ENCODE data around the gene IDH3A.

Gene IDH3A

DNA sequence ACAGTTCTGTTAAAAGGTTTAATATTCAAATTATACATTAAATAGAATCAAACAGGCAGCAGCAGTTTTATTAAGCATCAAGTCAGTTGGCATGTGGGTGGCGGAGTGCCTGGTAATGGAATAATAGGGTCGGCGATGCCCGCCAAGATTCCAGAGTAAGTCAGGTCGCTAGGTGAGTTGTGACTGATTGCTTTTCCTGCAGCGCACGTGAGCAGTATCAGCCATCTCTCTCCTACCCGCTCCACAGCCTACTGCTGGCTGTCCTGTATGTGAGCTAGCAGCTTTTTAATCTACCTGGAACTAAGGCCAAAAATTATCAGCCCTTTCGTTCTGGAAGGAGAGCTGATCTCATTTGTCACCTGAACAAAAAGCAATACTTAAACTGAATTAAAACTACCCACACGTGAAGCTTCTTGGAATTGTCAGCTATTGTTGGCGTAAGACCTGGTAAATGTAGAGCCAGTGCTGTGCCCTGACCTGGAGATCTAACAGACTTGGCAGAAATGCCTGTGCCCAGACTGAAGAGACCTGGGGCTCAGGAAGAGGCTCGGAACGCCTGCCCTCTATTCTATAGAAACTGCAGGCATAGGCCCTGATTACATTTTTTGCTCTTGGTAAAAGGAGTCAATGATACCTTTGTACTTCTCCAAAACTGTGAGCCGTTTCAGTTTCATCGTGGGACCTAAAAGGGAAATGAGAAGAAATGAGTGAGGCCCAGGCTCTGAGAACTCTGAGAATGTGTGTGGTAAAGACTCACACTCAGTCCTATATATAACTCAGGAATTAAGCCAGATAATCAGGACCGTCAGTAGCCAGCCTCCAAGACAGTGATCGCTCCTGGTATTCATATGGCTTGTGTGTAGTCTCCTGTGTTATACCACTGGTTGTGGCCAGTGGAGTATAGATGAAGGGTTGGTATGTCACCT, 21.9 kb downstream of the IDH3A start:
- no peak for DNase-seq

DNA sequence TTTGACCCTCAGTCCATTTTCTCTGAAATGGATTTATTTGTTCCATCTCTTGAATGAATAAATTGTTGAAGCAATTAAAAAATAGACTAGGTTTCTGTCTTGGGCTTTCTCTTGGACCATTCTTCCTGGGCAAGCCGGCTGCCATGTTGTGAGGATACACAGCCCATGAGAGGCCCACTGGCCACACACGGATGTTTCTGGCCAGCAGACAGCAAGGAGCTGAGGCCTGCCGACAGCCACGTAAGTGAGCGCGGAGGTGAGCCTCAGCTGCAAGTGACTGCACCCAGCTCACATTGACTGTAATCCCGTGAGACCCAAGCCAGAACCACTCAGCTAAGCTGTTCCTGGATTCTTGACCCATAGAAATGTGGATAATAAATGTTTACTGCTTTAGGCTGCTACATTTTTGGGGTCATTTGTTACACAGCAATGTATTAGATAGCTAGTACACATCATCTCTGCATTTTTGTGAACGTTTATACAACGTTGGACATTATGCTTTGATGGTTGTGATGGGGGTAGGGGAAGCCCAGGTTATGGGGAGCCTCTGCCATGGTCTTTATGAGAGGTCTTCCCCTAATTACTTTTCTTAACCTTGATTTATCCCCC, 22.8 kb downstream of the IDH3A start:
- DNase-seq = no peak

DNA sequence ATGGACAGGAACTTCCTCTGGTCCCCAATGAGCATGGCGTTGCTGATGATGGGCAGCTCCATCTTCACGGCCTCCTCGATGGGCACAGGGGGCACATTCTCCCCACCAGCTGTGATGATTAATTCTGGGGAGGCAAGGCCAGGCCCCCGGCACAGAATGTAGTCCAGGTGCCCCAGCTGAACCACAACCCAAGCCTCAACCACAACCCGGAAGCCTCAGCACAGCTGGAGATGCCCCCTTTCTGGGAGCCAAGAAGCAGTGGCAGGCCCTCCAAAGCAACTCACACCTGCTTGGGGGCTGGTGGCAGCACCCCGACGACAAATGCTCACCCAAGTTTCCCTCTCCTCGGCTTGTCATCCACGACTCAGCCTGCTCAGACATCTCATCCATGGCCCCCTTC, 25.2 kb downstream of the IDH3A start:
- DNase-seq = no peak

DNA sequence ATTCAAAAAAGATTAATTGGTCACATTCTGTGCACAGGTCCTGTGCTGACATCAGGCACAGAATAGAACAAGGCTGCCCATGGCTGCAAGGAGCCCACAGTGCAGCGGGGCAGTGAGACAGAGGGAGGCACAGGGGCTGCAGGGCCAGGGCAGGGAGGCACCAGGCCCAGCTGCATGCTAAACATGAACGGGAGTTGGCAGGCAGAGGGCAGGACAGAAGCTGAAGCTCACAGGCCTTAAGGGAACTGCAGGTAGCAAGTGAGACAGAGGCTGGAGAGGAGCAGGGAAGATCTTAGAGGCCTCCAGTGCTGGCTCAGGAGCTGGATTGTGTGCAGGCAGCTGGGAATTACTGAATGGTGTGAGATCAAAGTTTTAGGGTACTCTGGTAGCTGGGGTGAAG, 26.2 kb downstream of the IDH3A start:
- no peak for DNase-seq

DNA sequence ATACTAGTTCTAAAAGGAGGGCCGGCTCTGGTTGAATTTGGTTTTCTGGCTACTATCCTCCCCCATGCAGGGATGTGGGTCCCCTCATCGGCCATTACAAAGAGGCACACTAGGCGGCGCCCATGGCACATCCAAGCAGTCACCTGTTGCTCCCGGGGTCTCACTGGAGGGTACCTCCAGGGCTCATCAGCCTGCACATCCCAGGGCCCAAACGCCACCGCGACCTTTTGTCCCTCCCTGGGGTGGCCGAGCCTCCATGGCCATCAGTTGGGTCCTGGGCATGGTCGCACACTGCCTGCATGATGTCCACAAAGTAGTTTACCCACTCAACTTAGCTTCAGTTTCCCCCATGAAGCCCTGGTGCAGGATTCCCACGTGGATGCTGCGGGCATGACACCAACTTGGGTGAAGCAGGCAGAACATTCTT, 28.3 kb downstream of the IDH3A start:
- DNase-seq = peak; percentile 38 to 56

DNA sequence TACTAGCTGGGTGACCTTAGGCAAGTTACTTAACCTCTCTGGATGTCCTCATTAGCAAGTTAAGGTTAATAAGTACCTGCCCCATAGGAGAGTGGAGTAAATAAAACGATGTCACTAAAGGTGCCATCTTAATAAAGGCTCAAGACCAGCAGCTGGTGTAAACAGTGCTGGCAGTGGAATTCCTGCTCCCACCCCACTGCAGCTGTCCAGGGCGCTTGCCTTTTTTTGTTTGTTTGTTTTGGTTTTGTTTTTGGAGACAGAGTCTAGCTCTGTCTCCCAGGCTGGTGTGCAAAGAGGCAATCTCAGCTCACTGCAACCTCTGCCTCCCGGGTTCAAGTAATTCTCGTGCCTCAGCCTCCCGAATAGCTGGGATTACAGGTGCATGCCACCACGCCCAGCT, 28.9 kb downstream of the IDH3A start:
- no peak for DNase-seq

DNA sequence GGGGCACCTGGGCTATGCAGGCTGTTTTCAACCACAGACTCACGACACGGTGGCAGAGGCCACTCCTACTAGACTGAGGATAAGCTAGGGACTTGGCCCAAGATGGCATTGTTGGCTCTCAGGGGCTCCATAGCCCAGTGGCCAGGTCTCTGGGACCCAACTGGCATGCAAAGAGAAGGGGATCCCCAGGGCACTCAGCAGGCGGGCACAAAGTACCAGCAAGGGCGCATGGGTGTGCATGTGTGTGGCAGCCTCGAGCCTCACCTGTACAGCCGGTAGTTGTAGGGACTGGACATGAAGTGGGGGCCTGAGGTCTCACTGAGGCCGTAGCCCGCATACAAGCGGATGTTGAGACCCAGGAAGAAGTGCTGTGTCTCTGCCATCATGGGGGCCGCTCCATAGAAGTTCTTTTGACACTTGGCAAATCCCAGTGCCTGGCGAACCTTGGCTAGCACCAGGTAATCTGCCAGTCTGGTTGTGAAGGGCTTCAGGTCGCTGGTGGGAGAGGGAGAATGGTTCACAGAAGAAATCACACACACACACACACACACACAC, 30.2 kb downstream of the IDH3A start:
- DNase-seq = no peak

DNA sequence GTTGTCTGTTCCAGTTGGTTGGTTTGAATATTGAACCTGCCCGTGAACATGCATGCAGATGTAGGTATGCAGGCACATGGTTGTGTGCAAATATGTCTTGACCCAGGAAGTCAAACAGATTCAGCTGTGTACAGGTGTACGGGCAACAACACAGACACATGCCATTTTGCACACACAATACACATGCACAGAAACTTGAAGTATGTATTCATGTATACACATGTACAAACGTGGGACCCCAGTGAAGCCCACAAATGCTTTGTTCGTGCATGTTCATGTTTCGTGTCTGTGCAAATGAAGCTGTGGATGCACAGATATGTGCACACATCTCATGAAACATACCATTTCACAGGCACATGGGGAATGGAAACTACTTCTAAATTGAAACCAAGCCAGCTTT, 30.7 kb downstream of the IDH3A start:
- DNase-seq = no peak

DNA sequence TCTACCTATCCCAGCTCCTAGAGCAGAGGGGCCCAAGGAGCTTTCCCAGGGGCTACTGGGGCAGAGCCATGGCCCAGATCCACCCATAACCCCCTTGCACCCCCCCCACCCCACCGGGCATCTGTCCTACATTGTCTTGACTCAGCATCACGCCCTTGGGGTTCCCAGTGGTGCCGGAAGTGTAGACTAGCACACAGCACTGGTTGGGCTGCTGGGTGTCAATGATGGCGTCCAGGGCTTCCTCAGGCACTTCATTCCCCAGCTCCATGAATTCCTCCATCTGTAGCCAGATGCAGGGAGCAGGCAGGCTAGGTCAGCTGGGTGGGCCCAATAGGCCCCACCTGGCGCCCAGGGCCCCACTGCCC, 33.2 kb downstream of the IDH3A start:
- no peak for DNase-seq

DNA sequence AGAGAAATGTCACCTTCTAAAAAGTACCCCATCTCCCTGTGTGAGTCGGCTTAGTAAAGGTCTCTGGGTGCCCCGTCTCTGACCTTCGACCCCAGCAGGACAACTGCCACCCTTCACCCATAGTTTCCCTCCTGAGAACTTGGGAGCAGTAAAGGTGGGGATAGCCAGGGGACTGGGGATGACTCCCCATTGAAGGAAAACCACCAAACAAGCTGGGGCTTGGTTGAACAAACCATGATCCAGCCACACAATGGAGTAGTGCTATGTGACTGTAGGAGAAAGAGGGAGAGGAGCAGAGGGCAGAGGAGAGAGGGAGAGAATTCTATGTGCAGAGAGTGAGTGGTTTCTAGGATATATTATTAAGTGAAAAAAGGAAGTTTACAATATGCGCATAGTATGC, 33.7 kb downstream of the IDH3A start:
- DNase-seq = no peak

DNA sequence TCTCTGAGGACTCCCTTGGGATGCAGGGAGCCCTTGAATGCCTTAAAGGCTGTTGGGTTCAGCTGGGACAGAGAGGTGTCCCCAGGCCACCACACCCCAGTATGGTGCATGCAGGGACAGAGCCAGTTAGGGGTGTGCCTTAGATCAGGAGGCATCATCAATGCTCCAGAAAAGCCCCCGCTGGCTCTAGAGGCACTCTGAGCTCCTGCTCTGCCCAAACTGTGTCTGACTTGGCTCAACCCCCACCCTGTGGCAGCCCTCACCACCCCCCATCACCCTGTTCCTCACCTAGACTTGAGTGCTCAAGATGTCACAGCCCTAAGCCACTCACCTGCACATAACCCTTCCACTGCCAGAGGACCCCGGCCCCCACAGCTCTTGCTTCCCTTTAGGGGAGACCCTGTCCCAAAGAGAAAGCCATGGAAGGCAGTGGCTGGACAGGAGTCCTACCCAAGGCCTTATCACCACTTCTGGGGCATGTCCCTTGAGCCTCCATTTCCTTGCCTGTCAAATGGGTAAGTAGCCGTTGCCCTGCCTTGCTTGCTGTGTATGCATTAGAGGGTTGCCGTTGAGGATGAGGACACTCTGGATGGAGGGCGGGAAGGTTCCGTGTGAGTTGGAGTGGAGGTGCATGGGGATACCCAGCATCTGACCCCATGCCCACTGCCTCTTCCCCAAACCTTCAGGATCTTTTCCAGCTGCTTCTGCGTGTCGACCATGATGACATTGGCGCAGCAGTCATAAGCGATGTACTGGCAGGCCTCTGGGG, 43.8 kb downstream of the IDH3A start:
- DNase-seq = no peak

DNA sequence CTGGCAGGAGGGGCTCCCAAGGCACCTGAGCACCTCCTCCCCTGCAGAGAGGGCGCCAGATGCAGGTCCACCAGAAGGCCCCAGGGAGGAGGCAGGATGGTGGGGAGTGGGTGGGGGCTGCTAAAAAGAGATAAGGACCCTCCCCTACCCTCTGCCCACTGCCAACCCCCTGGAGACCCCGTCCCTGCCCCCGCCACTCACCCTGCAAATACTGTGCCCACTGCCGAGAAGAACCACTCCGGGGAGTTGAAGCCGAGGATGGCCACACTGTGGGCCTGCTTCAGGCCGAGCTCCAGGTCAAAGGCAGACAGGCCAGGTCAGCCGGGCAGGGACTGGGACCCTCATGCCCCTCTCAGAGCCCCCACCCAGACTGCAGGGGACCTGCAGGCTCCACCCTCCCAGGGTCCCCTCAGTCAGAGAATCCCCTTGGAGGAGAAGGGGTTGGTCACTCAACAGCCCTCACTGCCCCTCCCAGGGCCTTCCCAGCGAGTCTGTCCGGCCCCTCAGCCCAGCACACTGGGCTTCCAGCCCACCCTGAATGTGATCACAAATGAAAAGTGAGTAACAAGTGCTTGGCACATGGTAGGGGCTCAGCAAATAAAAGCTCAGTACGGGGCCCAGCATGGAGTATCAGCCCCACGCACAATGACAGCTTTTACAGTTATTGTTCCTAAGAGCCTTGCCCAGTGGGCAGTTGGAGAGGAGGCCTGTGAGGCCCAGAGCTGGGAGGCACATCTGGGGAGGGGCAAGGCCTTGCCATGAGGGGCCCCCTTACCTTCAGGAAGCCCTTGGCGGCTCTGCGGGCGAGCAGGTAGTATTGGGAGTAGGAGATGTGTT, 44.8 kb downstream of the IDH3A start:
- DNase-seq = no peak

DNA sequence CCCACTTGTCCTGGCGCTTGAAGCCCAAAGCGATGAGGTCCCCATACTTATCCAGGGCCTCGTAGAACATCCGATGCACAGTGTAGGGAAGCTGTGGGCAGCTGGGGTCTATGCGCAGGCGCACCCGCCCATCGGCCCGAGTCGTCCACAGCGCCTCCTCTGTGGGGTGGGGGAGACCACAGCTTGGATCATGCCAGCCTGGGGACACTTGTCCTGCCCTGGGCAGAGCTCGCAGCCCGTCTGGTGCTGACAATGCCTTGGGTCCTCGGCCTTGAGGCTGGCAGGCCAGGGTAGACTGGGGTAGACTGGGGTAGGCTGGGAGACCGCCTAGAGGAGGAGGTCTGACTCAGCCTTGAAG, 45.4 kb downstream of the IDH3A start:
- DNase-seq = no peak

DNA sequence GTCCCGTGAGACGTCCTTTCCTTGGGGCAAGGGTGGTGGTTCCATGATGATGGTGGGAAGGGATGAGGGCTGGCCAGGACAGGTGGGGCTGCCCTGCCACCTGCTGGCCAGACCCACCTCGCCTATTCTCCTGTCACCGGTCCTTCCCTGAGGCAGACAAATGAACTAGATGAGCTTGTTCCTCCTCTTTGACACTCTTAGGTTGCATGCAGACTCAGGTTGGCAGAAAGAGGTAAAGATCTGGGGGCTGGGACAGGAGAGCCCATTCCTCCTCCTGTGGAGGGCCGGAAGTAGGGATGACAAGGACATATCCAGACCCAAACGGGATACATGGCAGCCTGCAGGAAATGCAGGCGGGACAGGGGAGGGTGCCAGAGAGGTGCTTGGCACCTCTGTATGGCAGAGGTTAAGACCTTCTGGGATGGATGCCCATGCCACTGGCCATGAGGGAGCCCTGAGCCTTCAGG, 46.6 kb downstream of the IDH3A start:
- DNase-seq = peak; percentile 46 to 51

DNA sequence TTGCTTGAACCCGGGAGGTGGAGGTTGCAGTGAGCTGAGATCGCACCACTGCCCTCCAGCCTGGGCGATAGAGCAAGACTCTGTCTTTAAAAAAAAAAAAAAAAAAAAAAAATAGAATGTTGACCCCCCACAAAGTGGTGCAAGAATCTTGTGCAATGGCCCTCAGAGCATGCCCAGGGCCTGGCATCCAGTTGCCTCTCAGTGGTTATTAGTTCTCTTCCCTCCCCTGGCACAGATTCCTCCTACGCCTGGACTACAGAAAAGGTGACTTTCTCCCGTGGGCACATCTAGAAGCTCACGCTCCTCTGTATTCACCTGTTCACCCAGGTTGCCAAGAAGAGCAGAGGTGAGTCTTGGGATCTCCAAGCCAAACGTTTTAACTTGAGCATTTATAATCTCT, 48.5 kb downstream of the IDH3A start:
- no peak for DNase-seq

DNA sequence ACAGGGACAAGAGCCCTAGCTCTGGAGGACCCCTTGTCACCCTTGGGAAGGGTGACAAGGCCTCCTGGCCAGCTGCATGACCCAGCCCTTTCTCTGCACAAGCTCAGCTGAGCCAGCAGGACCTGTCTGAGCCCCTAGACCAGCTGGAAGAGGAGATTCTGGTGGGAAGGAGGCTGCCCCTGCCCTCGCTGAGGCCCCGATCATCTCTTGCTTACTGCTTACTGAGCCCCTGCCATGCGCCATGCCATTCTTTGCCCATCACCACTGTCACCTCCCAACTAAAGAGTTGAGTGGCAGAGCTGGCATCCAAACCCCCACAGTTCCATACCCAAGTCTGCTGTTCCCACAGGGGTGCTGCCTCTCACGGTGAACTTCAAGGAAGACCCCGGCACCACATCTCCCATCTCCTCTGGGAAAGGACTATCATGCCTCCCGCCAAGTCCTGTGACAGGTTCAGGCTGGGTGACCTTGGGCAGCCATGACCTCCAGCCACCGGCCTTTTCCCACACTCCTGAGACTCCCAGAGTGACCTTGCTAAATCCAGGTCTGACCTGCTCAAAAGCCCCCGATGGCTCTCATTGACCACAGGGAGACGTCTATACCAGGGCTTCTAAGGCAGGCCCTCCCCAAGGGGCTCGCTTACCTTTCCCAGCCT, 51.2 kb downstream of the IDH3A start:
- DNase-seq = no peak

DNA sequence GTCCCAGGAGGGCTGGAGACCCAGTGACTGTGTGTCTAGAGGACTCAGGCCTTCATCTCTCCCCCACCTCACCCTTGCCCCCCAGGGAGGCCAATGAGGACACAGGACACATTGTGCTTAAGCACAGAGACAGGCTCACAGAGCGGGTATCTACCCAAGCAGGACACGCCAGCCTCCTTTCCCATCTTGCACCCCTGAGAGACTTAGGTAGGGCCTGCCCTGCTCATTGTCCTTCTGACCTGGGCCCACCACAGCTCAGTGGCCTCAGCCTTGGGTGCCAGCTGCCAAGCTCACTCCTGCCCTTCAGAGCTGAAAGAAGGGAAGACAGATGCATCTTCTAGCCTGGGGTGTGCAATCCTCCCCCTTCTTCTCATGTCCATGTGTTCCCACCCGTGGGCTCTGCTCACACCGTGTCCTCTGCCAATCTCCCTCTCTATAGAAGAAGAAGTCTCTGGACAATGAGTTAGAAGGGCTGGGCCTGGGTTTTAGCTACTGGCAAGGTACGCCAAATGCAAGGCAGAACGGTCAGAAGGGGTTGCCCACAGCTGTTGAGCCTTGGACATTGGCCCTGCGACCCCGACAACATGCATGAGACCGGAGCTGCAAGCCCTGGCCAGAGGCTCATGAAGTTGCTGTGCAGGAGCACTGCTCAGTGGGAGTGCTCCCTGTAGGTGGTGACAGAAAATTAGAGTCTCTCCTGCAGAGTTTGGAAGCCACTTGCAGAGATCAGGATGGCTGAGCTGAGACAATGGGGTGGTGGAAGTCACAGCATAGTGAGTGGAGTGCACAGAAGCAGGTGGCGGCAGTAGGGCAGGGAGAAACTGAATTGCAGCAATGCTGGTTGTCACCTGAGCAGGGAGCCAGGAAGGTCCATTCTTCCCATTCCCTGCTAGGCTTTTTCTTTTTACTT, 52.4 kb downstream of the IDH3A start:
- no peak for DNase-seq

DNA sequence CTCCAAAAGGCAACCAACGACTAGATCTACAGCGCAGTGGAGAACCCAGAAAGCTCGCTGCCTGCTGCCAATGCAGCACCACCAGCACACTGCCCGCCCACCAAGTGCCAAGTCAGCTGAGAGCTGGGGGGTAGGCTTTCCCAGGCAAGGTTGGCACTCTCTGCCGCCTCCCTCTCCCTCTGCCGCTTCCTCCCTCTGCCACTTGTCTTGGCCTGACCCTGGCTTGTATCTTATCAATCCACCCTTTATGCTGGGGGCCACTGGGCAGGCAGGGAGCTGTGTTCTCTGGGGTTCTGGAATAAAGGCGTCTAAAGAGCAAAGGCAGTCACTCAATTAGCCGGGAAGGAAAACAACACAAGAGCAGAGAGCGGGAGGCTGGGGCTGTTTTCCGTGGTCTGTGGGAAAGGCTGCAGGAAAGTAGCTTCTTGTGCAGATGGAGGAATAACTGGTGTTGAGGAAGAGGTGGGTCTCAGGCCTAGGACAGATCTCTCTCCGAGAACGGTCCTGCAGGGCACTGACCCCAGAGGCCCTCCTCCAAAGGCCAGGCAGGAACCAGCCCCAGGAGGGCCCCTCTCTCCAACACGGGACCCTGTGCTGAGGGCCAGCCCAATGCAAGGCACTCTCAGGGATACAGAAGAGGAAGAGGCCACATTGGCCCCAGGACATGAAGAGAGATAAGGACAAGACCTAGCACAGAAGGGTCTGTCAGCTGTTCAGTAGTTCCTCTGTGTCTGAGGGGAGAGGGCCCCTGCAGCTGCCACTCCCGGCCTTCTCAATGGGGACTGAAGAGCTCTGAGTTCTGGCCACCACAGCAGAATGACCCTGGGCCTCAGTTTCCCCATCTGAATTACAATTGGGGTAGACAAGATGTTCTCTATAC, 54.4 kb downstream of the IDH3A start:
- no peak for DNase-seq

All from activated CD4-positive, alpha-beta T cell treated with anti-CD3 and anti-CD28 coated beads, Interleukin-2, amount 50 U/mL, for 48 hours (primary cell).